ENCODE results near the gene KCNQ1.

Gene KCNQ1

GRCh38 chr11:2739531-2740274, 294.9 kb downstream of the KCNQ1 start:
- TF ChIP-seq GATA2 (IDR thresholded peaks at IDR 0.05; ENCODE audit: low read depth, low read length) (no peak), GATA3 (IDR thresholded peaks at IDR 0.05; ENCODE audit: low read depth, low read length) (no peak)

- no peak for TF ChIP-seq GATA2 (IDR thresholded peaks at IDR 0.05; ENCODE audit: low read depth, low read length)
- TF ChIP-seq GATA3 (IDR thresholded peaks at IDR 0.05; ENCODE audit: low read depth, low read length): no peak
Observed at GRCh38 chr11:2740275-2740940, 295.6 kb downstream of the KCNQ1 start.

GRCh38 chr11:2741006-2741376, 296.2 kb downstream of the KCNQ1 start:
- TF ChIP-seq GATA3 (IDR thresholded peaks at IDR 0.05; ENCODE audit: low read depth, low read length) (no peak), GATA2 (IDR thresholded peaks at IDR 0.05; ENCODE audit: low read depth, low read length) (no peak)

GRCh38 chr11:2741377-2742131, 296.7 kb downstream of the KCNQ1 start:
- TF ChIP-seq GATA3 (IDR thresholded peaks at IDR 0.05; ENCODE audit: low read depth, low read length) (no peak), GATA2 (IDR thresholded peaks at IDR 0.05; ENCODE audit: low read depth, low read length) (no peak)

GRCh38 chr11:2742201-2742600, 297.4 kb downstream of the KCNQ1 start:
- no peak for TF ChIP-seq GATA2 (IDR thresholded peaks at IDR 0.05; ENCODE audit: low read depth, low read length)
- no peak for TF ChIP-seq GATA3 (IDR thresholded peaks at IDR 0.05; ENCODE audit: low read depth, low read length)

- TF ChIP-seq GATA2 (IDR thresholded peaks at IDR 0.05; ENCODE audit: low read depth, low read length): no peak
- TF ChIP-seq GATA3 (IDR thresholded peaks at IDR 0.05; ENCODE audit: low read depth, low read length): no peak
Observed at GRCh38 chr11:2742611-2743426, 298.0 kb downstream of the KCNQ1 start.

GRCh38 chr11:2743427-2744110, 298.8 kb downstream of the KCNQ1 start:
- TF ChIP-seq GATA3 (IDR thresholded peaks at IDR 0.05; ENCODE audit: low read depth, low read length): no peak
- TF ChIP-seq GATA2 (IDR thresholded peaks at IDR 0.05; ENCODE audit: low read depth, low read length): no peak

- no peak for TF ChIP-seq GATA2 (IDR thresholded peaks at IDR 0.05; ENCODE audit: low read depth, low read length)
- no peak for TF ChIP-seq GATA3 (IDR thresholded peaks at IDR 0.05; ENCODE audit: low read depth, low read length)
Observed at GRCh38 chr11:2744166-2744565, 299.4 kb downstream of the KCNQ1 start.

GRCh38 chr11:2745511-2745910, 300.7 kb downstream of the KCNQ1 start:
- TF ChIP-seq GATA3 (IDR thresholded peaks at IDR 0.05; ENCODE audit: low read depth, low read length) (no peak), GATA2 (IDR thresholded peaks at IDR 0.05; ENCODE audit: low read depth, low read length) (no peak)

GRCh38 chr11:2746401-2747247, 301.8 kb downstream of the KCNQ1 start:
- TF ChIP-seq GATA3 (IDR thresholded peaks at IDR 0.05; ENCODE audit: low read depth, low read length) (no peak), GATA2 (IDR thresholded peaks at IDR 0.05; ENCODE audit: low read depth, low read length) (no peak)

GRCh38 chr11:2747248-2748027, 302.6 kb downstream of the KCNQ1 start:
- TF ChIP-seq GATA2 (IDR thresholded peaks at IDR 0.05; ENCODE audit: low read depth, low read length) (no peak), GATA3 (IDR thresholded peaks at IDR 0.05; ENCODE audit: low read depth, low read length) (no peak)
